ENCODE data around the gene KIF14.

The KIF14 gene

GRCh38 chr1:200658037-200658818, 37.7 kb upstream of the KIF14 start:
- no peak for TF ChIP-seq CTCF (IDR thresholded peaks at IDR 0.05)

GRCh38 chr1:200654660-200655059, 34.1 kb upstream of the KIF14 start:
- TF ChIP-seq CTCF (IDR thresholded peaks at IDR 0.05): no peak

GRCh38 chr1:200653022-200653462, 32.5 kb upstream of the KIF14 start:
- no peak for TF ChIP-seq CTCF (IDR thresholded peaks at IDR 0.05)

GRCh38 chr1:200652378-200652777, 31.8 kb upstream of the KIF14 start:
- no peak for TF ChIP-seq CTCF (IDR thresholded peaks at IDR 0.05)

GRCh38 chr1:200646515-200646914, 26.0 kb upstream of the KIF14 start:
- TF ChIP-seq CTCF (IDR thresholded peaks at IDR 0.05): no peak

GRCh38 chr1:200644021-200644420, 23.5 kb upstream of the KIF14 start:
- no peak for TF ChIP-seq CTCF (IDR thresholded peaks at IDR 0.05)

- no peak for TF ChIP-seq CTCF (IDR thresholded peaks at IDR 0.05)
Measured at GRCh38 chr1:200642481-200642880, 21.9 kb upstream of the KIF14 start.
